SK-N-SH (cell line): Measurements from ENCODE around the gene CD2AP. TPM values are rescaled to one million over a fixed set of nuclear protein-coding genes. Genes with fewer than 3 reads are reported as not detected.

ENCODE experiments used
- CTCF ChIA-PET: fragments of 300-600, 350-600 bp; formaldehyde crosslinking; extraction: SDS; loops from one replicate; lab custom pipeline; 2021; lab: Yijun Ruan, JAX
- POLR2A ChIA-PET: fragments of 350-600 bp; sonication (Branson Sonifier 250); formaldehyde crosslinking; extraction: SDS; loops from one replicate; lab custom pipeline; 2020; ENCODE audit warnings: antibody characterized with exemption, inconsistent platforms; lab: Yijun Ruan, JAX
- DNase-seq: peaks from one replicate; pipeline ENCODE4 v3.0.0; 2012
- H2AFZ ChIP-seq: fragments of 200-600 bp; sonication (generic); 2 replicates; pipeline ENCODE4 v1.8.1; 2016; ENCODE audit warnings: antibody characterized with exemption, mild to moderate bottlenecking, low read depth
- H3F3A ChIP-seq: fragments of 200-600 bp; sonication (generic); replicated peaks from 2 replicates; pipeline ENCODE3; 2016; ENCODE audit warnings: antibody characterized with exemption, mild to moderate bottlenecking; ENCODE audit not compliant: insufficient read depth
- H3K27ac ChIP-seq, 2 experiments: fragments of 200-500 bp in 1 of 2; fragments of 200-600 bp in 1 of 2; sonication (Bioruptor generic) in 1 of 2; sonication (generic), shearing (Covaris generic) in 1 of 2; 2 replicates each; pipeline versions ENCODE4 v1.5.1 to v1.6.1; 2014 to 2016; ENCODE audit warnings: low read depth in 2 of 2, inconsistent platforms in 1 of 2, low read length in 1 of 2, mild to moderate bottlenecking in 1 of 2, mixed read lengths in 1 of 2
- H3K27me3 ChIP-seq: fragments of 200-600 bp; sonication (generic), shearing (Covaris generic); 2 replicates; pipeline ENCODE4 v1.6.1; 2016; ENCODE audit warnings: mixed run types; ENCODE audit not compliant: insufficient read depth
- H3K36me3 ChIP-seq, 2 experiments: fragments of 200-500 bp in 1 of 2; fragments of 200-600 bp in 1 of 2; sonication (Bioruptor generic) in 1 of 2; sonication (generic) in 1 of 2; replicated peaks in 1 of 2; 2 replicates each; pipeline versions ENCODE3 to v1.5.1; 2014 to 2016; ENCODE audit warnings: low read length in 1 of 2, mild to moderate bottlenecking in 1 of 2; ENCODE audit not compliant: insufficient read depth in 2 of 2, control insufficient read depth in 1 of 2
- H3K4me1 ChIP-seq, 2 experiments: fragments of 200-500 bp in 1 of 2; fragments of 200-600 bp in 1 of 2; sonication (Bioruptor generic) in 1 of 2; sonication (generic), shearing (Covaris generic) in 1 of 2; 2 replicates each; pipeline versions ENCODE4 v1.5.1 to v1.6.1; 2014 to 2016; ENCODE audit warnings: low read depth in 1 of 2, low read length in 1 of 2, mixed run types in 1 of 2; ENCODE audit not compliant: insufficient read depth in 2 of 2, control insufficient read depth in 1 of 2
- H3K4me2 ChIP-seq: fragments of 200-600 bp; sonication (generic), shearing (Covaris generic); 2 replicates; pipeline ENCODE4 v1.6.1; 2017; ENCODE audit warnings: mixed run types
- H3K4me3 ChIP-seq, 2 experiments: fragments of 200-500 bp in 1 of 2; fragments of 200-600 bp in 1 of 2; sonication (Bioruptor generic) in 1 of 2; sonication (generic), shearing (Covaris generic) in 1 of 2; 2 replicates each; pipeline versions ENCODE4 v1.5.1 to v1.8.1; 2014 to 2016; ENCODE audit warnings: low read depth in 2 of 2, inconsistent platforms in 1 of 2, low read length in 1 of 2, mild to moderate bottlenecking in 1 of 2, mixed read lengths in 1 of 2, moderate library complexity in 1 of 2
- H3K79me2 ChIP-seq: fragments of 200-600 bp; sonication (generic); 2 replicates; pipeline ENCODE4 v1.8.1; 2017; ENCODE audit warnings: mild to moderate bottlenecking; ENCODE audit not compliant: insufficient read depth
- H3K9ac ChIP-seq: fragments of 200-600 bp; sonication (generic); 2 replicates; pipeline ENCODE4 v1.6.1; 2017; ENCODE audit warnings: mixed run types
- H3K9me2 ChIP-seq: fragments of 200-600 bp; sonication (generic); 2 replicates; pipeline ENCODE4 v1.6.1; 2017; ENCODE audit warnings: mixed run types
- H3K9me3 ChIP-seq: fragments of 200-600 bp; sonication (generic); 2 replicates; pipeline ENCODE4 v1.6.1; 2017; ENCODE audit warnings: mixed run types, mild to moderate bottlenecking, moderate library complexity
- H4K20me1 ChIP-seq: fragments of 200-600 bp; sonication (generic); 2 replicates; pipeline ENCODE4 v1.6.1; 2017; ENCODE audit warnings: mild to moderate bottlenecking, mixed run types; ENCODE audit not compliant: insufficient read depth
- CTCF ChIP-seq: fragments of 200-600 bp; sonication (generic); IDR thresholded peaks from 2 replicates; pipeline ENCODE4 v1.6.1; 2017; ENCODE audit warnings: antibody characterized with exemption, mild to moderate bottlenecking, moderate library complexity
- ELF1 ChIP-seq: IDR thresholded peaks from 2 replicates; pipeline ENCODE4 v1.4.0; 2012
- EP300 ChIP-seq, 2 experiments: IDR thresholded peaks; 2 replicates each; pipeline versions ENCODE4 v1.4.0 to v1.6.1; 2012; ENCODE audit warnings: borderline replicate concordance in 1 of 2, low read depth in 1 of 2, low read length in 1 of 2
- FOSL2 ChIP-seq: IDR thresholded peaks from 2 replicates; pipeline ENCODE4 v1.4.0; 2012; ENCODE audit warnings: low read depth, mild to moderate bottlenecking, moderate library complexity, borderline replicate concordance
- FOXJ3 ChIP-seq: sonication (generic); formaldehyde crosslinking; IDR thresholded peaks from 2 replicates; pipeline ENCODE4 v1.5.1; 2020; ENCODE audit warnings: mild to moderate bottlenecking, missing genetic modification reagents
- FOXM1 ChIP-seq: IDR thresholded peaks from 2 replicates; pipeline ENCODE4 v1.4.0; 2012; ENCODE audit warnings: low read depth, mild to moderate bottlenecking
- GATA2 ChIP-seq: sonication (generic); formaldehyde crosslinking; IDR thresholded peaks from 2 replicates; pipeline ENCODE4 v1.5.0; 2020; ENCODE audit warnings: mild to moderate bottlenecking, missing genetic modification reagents
- JUND ChIP-seq: IDR thresholded peaks from 2 replicates; pipeline ENCODE4 v1.4.0; 2012
- MEF2A ChIP-seq: IDR thresholded peaks from 2 replicates; pipeline ENCODE4 v1.4.0; 2012; ENCODE audit warnings: low read depth, borderline replicate concordance
- MXI1 ChIP-seq: IDR thresholded peaks from 2 replicates; pipeline ENCODE4 v1.6.1; 2012; ENCODE audit warnings: mild to moderate bottlenecking, low read depth, low read length, improper control_type of control experiment
- NFIC ChIP-seq: IDR thresholded peaks from 2 replicates; pipeline ENCODE4 v1.4.0; 2012; ENCODE audit warnings: borderline replicate concordance
- NRF1 ChIP-seq: IDR thresholded peaks from 2 replicates; pipeline ENCODE4 v1.6.1; 2012; ENCODE audit warnings: low read depth, mild to moderate bottlenecking, low read length
- RCOR1 ChIP-seq: fragments of 150-350 bp; IDR thresholded peaks from 2 replicates; pipeline ENCODE4 v1.6.1; 2017; ENCODE audit warnings: antibody characterized with exemption, low read length
- TAF1 ChIP-seq: IDR thresholded peaks from 2 replicates; pipeline ENCODE4 v1.6.1; 2012; ENCODE audit warnings: low read depth, mild to moderate bottlenecking, low read length, moderate library complexity, borderline replicate concordance
- TCF12 ChIP-seq: IDR thresholded peaks from 2 replicates; pipeline ENCODE4 v1.4.0; 2012
- USF2 ChIP-seq: fragments of 150-350 bp; IDR thresholded peaks from 2 replicates; pipeline ENCODE4 v1.6.1; 2017; ENCODE audit warnings: antibody characterized with exemption, low read length, low read depth, borderline replicate concordance
- YY1 ChIP-seq: IDR thresholded peaks from 2 replicates; pipeline ENCODE4 v1.4.0; 2012; ENCODE audit warnings: low read depth, mild to moderate bottlenecking
- ZBTB33 ChIP-seq: IDR thresholded peaks from 2 replicates; pipeline ENCODE4 v1.4.0; 2012; ENCODE audit warnings: low read depth, borderline replicate concordance
- WGBS: methylation state at CpG from one replicate; pipeline ENCODE4 v1.1.6; 2017; ENCODE audit warnings: low lambda C conversion rate; 5-methylcytosine and 5-hydroxymethylcytosine counted together
- polyA plus RNA-seq, 3 experiments: library from polyadenylated mRNA; depleted of rRNA; stranded (reverse); fragments of >200 nt; gene quantifications; 2 replicates each; pipeline ENCODE4 v1.2.3, GENCODE V29; 2012

Gene CD2AP
- polyA plus RNA-seq, 1 of the 3 experiments (the other 2 are of a cell fraction): 1.6 TPM

- TF ChIP-seq NRF1: no peak
- TF ChIP-seq USF2: no peak
- TF ChIP-seq NFIC: no peak
- TF ChIP-seq TAF1: no peak
- no peak for TF ChIP-seq GATA2 (CRISPR knock-in tag)
- TF ChIP-seq MXI1: no peak
- TF ChIP-seq FOSL2: no peak
Measured at GRCh38 chr6:47669684-47670513, 192.3 kb downstream of the CD2AP start (continued).

GRCh38 chr6:47670851-47671250 is 193.3 kb downstream of the CD2AP start:
- DNase-seq: no peak
- H3K36me3 ChIP-seq: no peaks in the 10 kb centered on the region
- no peak overlapping the region for H3K9ac ChIP-seq
- no peaks in the 10 kb centered on the region for H4K20me1 ChIP-seq
- H3K4me2 ChIP-seq: no peak overlapping the region
- peaks cover 19% of the 10 kb centered on the region for H3K27me3 ChIP-seq
- no peaks in the 10 kb centered on the region for H3K9me3 ChIP-seq
- no peak overlapping the region for H2AFZ ChIP-seq
- no peaks in the 10 kb centered on the region for H3F3A ChIP-seq
- no peaks in the 10 kb centered on the region for H3K79me2 ChIP-seq
- WGBS: 6% methylated on average over 3 of the region's 3 CpGs
- no peak overlapping the region for H3K27ac ChIP-seq
- H3K4me3 ChIP-seq: no peak overlapping the region
- no peak for TF ChIP-seq FOXM1
- no peak for TF ChIP-seq YY1
- TF ChIP-seq ZBTB33: no peak
- no peak for TF ChIP-seq NFIC
- TF ChIP-seq CTCF: no peak
- TF ChIP-seq JUND: no peak
- TF ChIP-seq FOXJ3 (CRISPR knock-in tag): no peak
- no peak for TF ChIP-seq USF2
- TF ChIP-seq FOSL2: no peak
- no peak for TF ChIP-seq RCOR1
- no peak for TF ChIP-seq TCF12
- TF ChIP-seq MXI1: no peak
- TF ChIP-seq MEF2A: no peak
- no peak for TF ChIP-seq GATA2 (CRISPR knock-in tag)
- no peak for TF ChIP-seq EP300 (IDR thresholded peaks at IDR 0.05; ENCODE audit: borderline replicate concordance in 1 of 2, low read depth in 1 of 2, low read length in 1 of 2)
- no peak for TF ChIP-seq ELF1
- H3K9me2 ChIP-seq: no peaks in the 10 kb centered on the region
- ChIA-PET CTCF (no interaction called here), POLR2A (no interaction called here)
- no peaks in the 10 kb centered on the region for H3K4me1 ChIP-seq
